Mucosa of rectum (tissue), 2 donors: ENCODE data around the gene ACSM5.

Experiments
- H3K27ac ChIP-seq, 2 donors: one replicate each; pipeline ENCODE4 v1.7.0; 2013; ENCODE audit warnings: inconsistent platforms in 2 of 2, low read depth in 2 of 2, low read length in 2 of 2
- H3K27me3 ChIP-seq, 2 donors: one replicate each; pipeline ENCODE4 v1.7.0; 2013; ENCODE audit warnings: low read length in 2 of 2; ENCODE audit not compliant: control insufficient read depth in 2 of 2, insufficient read depth in 2 of 2
- H3K36me3 ChIP-seq, 2 donors: one replicate each; pipeline ENCODE4 v1.7.0; 2013; ENCODE audit warnings: low read length in 2 of 2; ENCODE audit not compliant: control insufficient read depth in 2 of 2, insufficient read depth in 2 of 2
- H3K4me1 ChIP-seq, 2 donors: one replicate each; pipeline ENCODE4 v1.7.0; 2013; ENCODE audit warnings: low read length in 2 of 2, mild to moderate bottlenecking in 1 of 2; ENCODE audit not compliant: control insufficient read depth in 2 of 2, insufficient read depth in 2 of 2
- H3K4me3 ChIP-seq, 2 donors: one replicate each; pipeline ENCODE4 v1.7.0; 2013; ENCODE audit warnings: low read length in 2 of 2
- H3K9ac ChIP-seq, 2 donors: one replicate each; pipeline ENCODE4 v1.7.0; 2013; ENCODE audit warnings: low read length in 2 of 2, low read depth in 1 of 2, mild to moderate bottlenecking in 1 of 2
- H3K9me3 ChIP-seq, 2 donors: one replicate each; pipeline ENCODE4 v1.7.0; 2013; ENCODE audit warnings: low read length in 2 of 2; ENCODE audit not compliant: control insufficient read depth in 2 of 2
- donor health status: healthy.
- donor health status: Normal muscosa, but diverticular disease.

ACSM5 gene

GRCh38 chr16:20383106-20384029 lies 26.0 kb upstream of the ACSM5 start:
- Histone ChIP-seq H3K27ac (no peak overlapping the region), H3K9ac (no peak overlapping the region), H3K4me1 (no peaks in the 10 kb centered on the region), H3K36me3 (no peaks in the 10 kb centered on the region), H3K27me3 (no peaks in the 10 kb centered on the region), H3K9me3 (no peaks in the 10 kb centered on the region), H3K4me3 (no peak overlapping the region)

GRCh38 chr16:20385844-20386832 lies 23.2 kb upstream of the ACSM5 start:
- H3K27ac ChIP-seq, result no peak overlapping the region
- H3K27me3 ChIP-seq, result no peaks in the 10 kb centered on the region
- no peaks in the 10 kb centered on the region for H3K36me3 ChIP-seq
- no peaks in the 10 kb centered on the region for H3K9me3 ChIP-seq
- no peak overlapping the region for H3K9ac ChIP-seq
- no peak overlapping the region for H3K4me3 ChIP-seq
- H3K4me1 ChIP-seq, result no peaks in the 10 kb centered on the region

- H3K36me3 ChIP-seq, result no peaks in the 10 kb centered on the region
- H3K9me3 ChIP-seq, result no peaks in the 10 kb centered on the region
- no peak overlapping the region for H3K27ac ChIP-seq
- H3K4me1 ChIP-seq, result no peaks in the 10 kb centered on the region
- no peaks in the 10 kb centered on the region for H3K27me3 ChIP-seq
- no peak overlapping the region for H3K9ac ChIP-seq
- no peak overlapping the region for H3K4me3 ChIP-seq
Measured at GRCh38 chr16:20387978-20388377, 21.4 kb upstream of the ACSM5 start.

- H3K9me3 ChIP-seq, result no peaks in the 10 kb centered on the region
- no peak overlapping the region for H3K27ac ChIP-seq
- H3K27me3 ChIP-seq, result no peaks in the 10 kb centered on the region
- no peaks in the 10 kb centered on the region for H3K36me3 ChIP-seq
- H3K9ac ChIP-seq, result no peak overlapping the region
- peaks cover 0 to 2% of the 10 kb centered on the region in 2 donors for H3K4me1 ChIP-seq
- H3K4me3 ChIP-seq, result no peak overlapping the region
Measured at GRCh38 chr16:20388854-20389253, 20.5 kb upstream of the ACSM5 start.

GRCh38 chr16:20391045-20391444 lies 18.3 kb upstream of the ACSM5 start:
- H3K36me3 ChIP-seq, result no peaks in the 10 kb centered on the region
- no peak overlapping the region for H3K4me3 ChIP-seq
- peaks cover 2 to 4% of the 10 kb centered on the region in 2 donors for H3K4me1 ChIP-seq
- no peak overlapping the region for H3K9ac ChIP-seq
- no peaks in the 10 kb centered on the region for H3K27me3 ChIP-seq
- H3K27ac ChIP-seq, result no peak overlapping the region
- H3K9me3 ChIP-seq, result no peaks in the 10 kb centered on the region

GRCh38 chr16:20393801-20394577 lies 15.3 kb upstream of the ACSM5 start:
- no peak overlapping the region for H3K9ac ChIP-seq
- no peaks in the 10 kb centered on the region for H3K27me3 ChIP-seq
- H3K9me3 ChIP-seq, result no peaks in the 10 kb centered on the region
- H3K4me3 ChIP-seq, result no peak overlapping the region
- H3K4me1 ChIP-seq, result peaks cover 2 to 4% of the 10 kb centered on the region in 2 donors
- no peaks in the 10 kb centered on the region for H3K36me3 ChIP-seq
- no peak overlapping the region for H3K27ac ChIP-seq

GRCh38 chr16:20395946-20396345 lies 13.4 kb upstream of the ACSM5 start:
- no peaks in the 10 kb centered on the region for H3K27me3 ChIP-seq
- no peaks in the 10 kb centered on the region for H3K9me3 ChIP-seq
- no peak overlapping the region for H3K9ac ChIP-seq
- H3K36me3 ChIP-seq, result no peaks in the 10 kb centered on the region
- H3K4me1 ChIP-seq, result peaks cover 2 to 8% of the 10 kb centered on the region in 2 donors
- H3K4me3 ChIP-seq, result no peak overlapping the region
- H3K27ac ChIP-seq, result no peak overlapping the region

- Histone ChIP-seq H3K27me3 (no peaks in the 10 kb centered on the region), H3K36me3 (no peaks in the 10 kb centered on the region), H3K4me1 (peaks cover 2 to 8% of the 10 kb centered on the region in 2 donors), H3K9me3 (no peaks in the 10 kb centered on the region), H3K4me3 (no peak overlapping the region), H3K9ac (no peak overlapping the region), H3K27ac (no peak overlapping the region)
Measured at GRCh38 chr16:20396846-20397467, 12.4 kb upstream of the ACSM5 start.

GRCh38 chr16:20397468-20398074 lies 11.8 kb upstream of the ACSM5 start:
- Histone ChIP-seq H3K9me3 (no peaks in the 10 kb centered on the region), H3K27ac (no peak overlapping the region), H3K27me3 (no peaks in the 10 kb centered on the region), H3K4me3 (no peak overlapping the region), H3K9ac (no peak overlapping the region), H3K4me1 (peaks cover 2 to 8% of the 10 kb centered on the region in 2 donors), H3K36me3 (no peaks in the 10 kb centered on the region)
